H9 (cell line): ENCODE measurements around the gene MDFI. TPM values are rescaled to one million over a fixed set of nuclear protein-coding genes. Genes with fewer than 3 reads are reported as not detected.

ENCODE experiments used
- DNase-seq: peaks from one replicate; pipeline ENCODE4 v3.0.0-alpha.2; 2017
- H2AFZ ChIP-seq: one replicate; pipeline ENCODE4 v1.6.1; 2013; ENCODE audit warnings: mild to moderate bottlenecking, low read length, control low read depth, moderate library complexity
- H2AK5ac ChIP-seq: 2 replicates; pipeline ENCODE4 v1.6.1; 2013; ENCODE audit warnings: low read length, control low read depth, mixed read lengths; ENCODE audit not compliant: insufficient read length
- H2BK120ac ChIP-seq: one replicate; pipeline ENCODE4 v1.6.1; 2013; ENCODE audit warnings: low read depth, mild to moderate bottlenecking, low read length, control low read depth, inconsistent platforms; ENCODE audit not compliant: poor library complexity, severe bottlenecking
- H2BK12ac ChIP-seq: 2 replicates; pipeline ENCODE4 v1.6.1; 2013; ENCODE audit warnings: low read length, control low read depth, mixed read lengths, low read depth; ENCODE audit not compliant: insufficient read length
- H2BK15ac ChIP-seq: 2 replicates; pipeline ENCODE4 v1.6.1; 2013; ENCODE audit warnings: low read depth, low read length, control low read depth
- H2BK20ac ChIP-seq: one replicate; pipeline ENCODE4 v1.6.1; 2013; ENCODE audit warnings: low read depth, mild to moderate bottlenecking, low read length, control low read depth, inconsistent platforms; ENCODE audit not compliant: poor library complexity, severe bottlenecking
- H2BK5ac ChIP-seq: 2 replicates; pipeline ENCODE4 v1.6.1; 2013; ENCODE audit warnings: low read length, control low read depth, mixed read lengths; ENCODE audit not compliant: insufficient read length
- H3K14ac ChIP-seq: 2 replicates; pipeline ENCODE4 v1.6.1; 2013; ENCODE audit warnings: low read length, control low read depth; ENCODE audit not compliant: insufficient read depth
- H3K18ac ChIP-seq: 2 replicates; pipeline ENCODE4 v1.6.1; 2013; ENCODE audit warnings: low read depth, mild to moderate bottlenecking, mixed read lengths, low read length, control low read depth; ENCODE audit not compliant: insufficient read length
- H3K23ac ChIP-seq: 2 replicates; pipeline ENCODE4 v1.6.1; 2013; ENCODE audit warnings: low read length, control low read depth, mixed read lengths, low read depth; ENCODE audit not compliant: insufficient read length
- H3K23me2 ChIP-seq: 2 replicates; pipeline ENCODE4 v1.6.1; 2013; ENCODE audit warnings: low read depth, mild to moderate bottlenecking, mixed read lengths, low read length, control low read depth; ENCODE audit not compliant: insufficient read length, poor library complexity, severe bottlenecking
- H3K27ac ChIP-seq: 2 replicates; pipeline ENCODE4 v1.5.1; 2013; ENCODE audit warnings: low read length, control low read depth, mixed read lengths, low read depth; ENCODE audit not compliant: insufficient read length
- H3K27me3 ChIP-seq: 2 replicates; pipeline ENCODE4 v1.6.1; 2013; ENCODE audit warnings: low read length, control low read depth, inconsistent platforms; ENCODE audit not compliant: insufficient read depth
- H3K4ac ChIP-seq: 2 replicates; pipeline ENCODE4 v1.6.1; 2013; ENCODE audit warnings: low read depth, mild to moderate bottlenecking, control low read depth, inconsistent platforms, low read length, moderate library complexity
- H3K4me1 ChIP-seq: 2 replicates; pipeline ENCODE4 v1.6.1; 2013; ENCODE audit warnings: low read length, control low read depth, inconsistent platforms; ENCODE audit not compliant: insufficient read depth
- H3K4me2 ChIP-seq: 2 replicates; pipeline ENCODE4 v1.6.1; 2013; ENCODE audit warnings: low read length, control low read depth, mixed read lengths; ENCODE audit not compliant: insufficient read length, insufficient read depth
- H3K56ac ChIP-seq: 2 replicates; pipeline ENCODE4 v1.6.1; 2013; ENCODE audit warnings: low read depth, mild to moderate bottlenecking, mixed read lengths, low read length, control low read depth; ENCODE audit not compliant: insufficient read length
- H3K79me1 ChIP-seq: 2 replicates; pipeline ENCODE4 v1.6.1; 2013; ENCODE audit warnings: low read depth, mild to moderate bottlenecking, moderate library complexity, low read length, control low read depth, inconsistent platforms; ENCODE audit not compliant: insufficient read depth, poor library complexity, severe bottlenecking
- H3K79me2 ChIP-seq: 2 replicates; pipeline ENCODE4 v1.6.1; 2013; ENCODE audit warnings: low read length, control low read depth, inconsistent platforms; ENCODE audit not compliant: insufficient read depth
- H3K9ac ChIP-seq: 2 replicates; pipeline ENCODE4 v1.6.1; 2013; ENCODE audit warnings: low read length, control low read depth, mixed read lengths; ENCODE audit not compliant: insufficient read length; ENCODE audit errors: extremely low read depth
- H3K9me3 ChIP-seq: one replicate; pipeline ENCODE4 v1.6.1; 2013; ENCODE audit warnings: low read depth, low read length, inconsistent platforms; ENCODE audit not compliant: control insufficient read depth
- H3T11ph ChIP-seq: one replicate; pipeline ENCODE4 v1.6.1; 2013; ENCODE audit warnings: mild to moderate bottlenecking, low read length, control low read depth, inconsistent platforms
- H4K20me1 ChIP-seq: one replicate; pipeline ENCODE4 v1.6.1; 2013; ENCODE audit not compliant: control insufficient read depth, insufficient read length, insufficient read depth
- H4K5ac ChIP-seq: 2 replicates; pipeline ENCODE4 v1.6.1; 2013; ENCODE audit warnings: low read depth, mild to moderate bottlenecking, mixed read lengths, low read length, control low read depth; ENCODE audit not compliant: insufficient read length
- H4K8ac ChIP-seq: replicated peaks from 2 replicates; pipeline ENCODE4 v1.6.1; 2013; ENCODE audit warnings: low read length, control low read depth, mixed read lengths, low read depth; ENCODE audit not compliant: insufficient read length
- H4K91ac ChIP-seq: 2 replicates; pipeline ENCODE4 v1.6.1; 2013; ENCODE audit warnings: low read depth, mild to moderate bottlenecking, moderate library complexity, mixed read lengths, low read length, control low read depth; ENCODE audit not compliant: insufficient read length
- H3K27ac Mint-ChIP-seq, 3 experiments: 2 replicates in 2 of 3; 3 replicates in 1 of 3; pipeline ENCODE4 v1.8.0; 2020 to 2021; ENCODE audit warnings: mixed read lengths in 3 of 3, mild to moderate bottlenecking in 1 of 3, moderate library complexity in 1 of 3
- H3K27me3 Mint-ChIP-seq: 2 replicates; pipeline ENCODE4 v1.8.0; 2021; ENCODE audit warnings: low read depth, mild to moderate bottlenecking, moderate library complexity, mixed read lengths
- H3K36me3 Mint-ChIP-seq, 3 experiments: 2 replicates in 2 of 3; 3 replicates in 1 of 3; pipeline ENCODE4 v1.8.0; 2020 to 2021; ENCODE audit warnings: low read depth in 3 of 3, mixed read lengths in 3 of 3; ENCODE audit not compliant: insufficient read depth in 1 of 3
- H3K4me1 Mint-ChIP-seq, 2 experiments: 2 replicates each; pipeline ENCODE4 v1.8.0; 2020; ENCODE audit warnings: mixed read lengths in 2 of 2
- H3K4me3 Mint-ChIP-seq, 2 experiments: 2 replicates in 1 of 2; 3 replicates in 1 of 2; pipeline ENCODE4 v1.8.0; 2020 to 2021; ENCODE audit warnings: mild to moderate bottlenecking in 2 of 2, mixed read lengths in 2 of 2, moderate library complexity in 1 of 2
- H3K9me3 Mint-ChIP-seq, 2 experiments: 2 replicates in 1 of 2; 3 replicates in 1 of 2; pipeline ENCODE4 v1.8.0; 2020; ENCODE audit warnings: mild to moderate bottlenecking in 2 of 2, mixed read lengths in 2 of 2, moderate library complexity in 1 of 2
- WGBS: extraction: QIAGEN DNeasy Blood & Tissue Kit; methylation state at CpG from one replicate; pipeline ENCODE4 v1.1.7; 2013; ENCODE audit warnings: missing lambda C conversion rate, low lambda C conversion rate, mixed read lengths; ENCODE audit not compliant: insufficient read length; ENCODE audit errors: extremely low coverage; 5-methylcytosine and 5-hydroxymethylcytosine counted together
- total RNA-seq: library from RNA; stranded (reverse); gene quantifications from 2 replicates; pipeline ENCODE4 v1.2.1, GENCODE V29; 2021
- TF ChIP-seq, protein P1 (sequence below): fragments of 200-600 bp; sonication (generic); conservative IDR thresholded peaks from 3 replicates; pipeline ENCODE4 v1.8.0; 2021; ENCODE audit warnings: antibody characterized with exemption, mild to moderate bottlenecking

MDFI gene
- total RNA-seq, 1 experiment from 2014 or later: 45.0 TPM

DNA sequence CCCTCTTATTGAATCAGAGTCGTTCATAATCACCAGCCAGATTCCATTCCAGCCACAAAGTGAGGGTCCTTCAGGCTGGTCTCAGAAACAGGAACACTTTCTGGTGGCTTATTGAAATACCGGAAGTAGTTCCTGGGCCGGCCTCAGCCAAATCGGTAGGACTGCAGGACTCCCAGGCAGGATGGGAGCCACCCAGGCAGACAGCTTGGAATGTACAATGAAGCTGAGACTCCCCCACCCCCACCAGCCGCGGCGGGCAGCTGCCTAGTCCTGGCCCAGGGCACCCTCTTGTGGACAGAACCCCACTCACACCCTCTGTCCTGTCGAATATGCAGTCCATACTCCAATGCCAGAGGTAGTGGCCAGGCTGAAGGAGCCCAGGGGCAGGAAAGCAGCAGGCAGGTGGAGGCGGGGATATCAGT is 43.8 kb downstream of the MDFI start:
- H3K27ac Mint-ChIP-seq: no peak overlapping the region
- no peaks in the 10 kb centered on the region for H3K27me3 ChIP-seq

More for the DNA sequence above, 43.8 kb downstream of the MDFI start:
- Histone ChIP-seq H2BK120ac (no peak overlapping the region), H2AFZ (no peak overlapping the region), H2BK15ac (no peak overlapping the region), H4K5ac (no peak overlapping the region), H3K79me2 (no peaks in the 10 kb centered on the region), H3K79me1 (no peaks in the 10 kb centered on the region), H3K4me2 (no peak overlapping the region), H3T11ph (no peak overlapping the region), H3K18ac (no peak overlapping the region), H2AK5ac (no peak overlapping the region), H3K9me3 (no peaks in the 10 kb centered on the region), H3K4me1 (peaks cover 3% of the 10 kb centered on the region; the same call in 1 of the 2 replicates), H4K8ac (no peak overlapping the region), H2BK5ac (no peak overlapping the region), H3K56ac (no peak overlapping the region), H4K91ac (no peak overlapping the region), H3K23me2 (no peaks in the 10 kb centered on the region), H3K9ac (no peak overlapping the region), H3K27ac (no peak overlapping the region), H2BK12ac (no peak overlapping the region), H2BK20ac (no peak overlapping the region), H4K20me1 (no peaks in the 10 kb centered on the region), H3K4ac (no peak overlapping the region), H3K14ac (no peak overlapping the region), H3K23ac (no peak overlapping the region)
- Mint-ChIP-seq H3K4me1 (peaks cover 22 to 46% of the 10 kb centered on the region in 2 experiments), H3K36me3 (no peaks in the 10 kb centered on the region), H3K4me3 (no peak overlapping the region), H3K9me3 (no peaks in the 10 kb centered on the region), H3K27me3 (peaks cover 16% of the 10 kb centered on the region)
- peak; percentile 95 for DNase-seq
- TF ChIP-seq, protein P1, sequence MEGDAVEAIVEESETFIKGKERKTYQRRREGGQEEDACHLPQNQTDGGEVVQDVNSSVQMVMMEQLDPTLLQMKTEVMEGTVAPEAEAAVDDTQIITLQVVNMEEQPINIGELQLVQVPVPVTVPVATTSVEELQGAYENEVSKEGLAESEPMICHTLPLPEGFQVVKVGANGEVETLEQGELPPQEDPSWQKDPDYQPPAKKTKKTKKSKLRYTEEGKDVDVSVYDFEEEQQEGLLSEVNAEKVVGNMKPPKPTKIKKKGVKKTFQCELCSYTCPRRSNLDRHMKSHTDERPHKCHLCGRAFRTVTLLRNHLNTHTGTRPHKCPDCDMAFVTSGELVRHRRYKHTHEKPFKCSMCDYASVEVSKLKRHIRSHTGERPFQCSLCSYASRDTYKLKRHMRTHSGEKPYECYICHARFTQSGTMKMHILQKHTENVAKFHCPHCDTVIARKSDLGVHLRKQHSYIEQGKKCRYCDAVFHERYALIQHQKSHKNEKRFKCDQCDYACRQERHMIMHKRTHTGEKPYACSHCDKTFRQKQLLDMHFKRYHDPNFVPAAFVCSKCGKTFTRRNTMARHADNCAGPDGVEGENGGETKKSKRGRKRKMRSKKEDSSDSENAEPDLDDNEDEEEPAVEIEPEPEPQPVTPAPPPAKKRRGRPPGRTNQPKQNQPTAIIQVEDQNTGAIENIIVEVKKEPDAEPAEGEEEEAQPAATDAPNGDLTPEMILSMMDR: peak; percentile 90
- WGBS: no CpG with 5 or more reads among the region's 9 CpGs
